PC-9 (cell line): ENCODE data around the gene MYO18A. TPM values are rescaled to one million over a fixed set of nuclear protein-coding genes. Genes with fewer than 3 reads are reported as not detected.
A peak's percentile ranks its signal among the peaks of the same experiment; 100 is the strongest.

Experiments used
- BruUV-seq: library from RNA; stranded (reverse); fragments of 400-500 nt; replicated peaks from 2 replicates; lab custom pipeline; 2021; lab: Mats Ljungman, UMichigan
- CTCF ChIA-PET: fragments of 300-600 bp; sonication (Branson Sonifier 250); formaldehyde crosslinking; loops from one replicate; lab custom pipeline; 2022; ENCODE audit warnings: antibody characterized with exemption; lab: Charles Lee
- POLR2A ChIA-PET: fragments of 300-600 bp; sonication (Branson Sonifier 250); formaldehyde crosslinking; loops from one replicate; lab custom pipeline; 2022; ENCODE audit warnings: antibody characterized with exemption; ENCODE audit not compliant: unreplicated experiment; lab: Charles Lee
- DNase-seq, 2 experiments: peaks; one replicate each; pipeline versions ENCODE4 v3.0.0 to v3.0.0-alpha.2; 2015 to 2022; ENCODE audit warnings: mixed read lengths in 1 of 2
- H2AFZ ChIP-seq: fragments of 200-600 bp; sonication (generic); 2 replicates; pipeline ENCODE4 v1.8.1; 2017; ENCODE audit warnings: antibody characterized with exemption
- H3F3A ChIP-seq: fragments of 200-600 bp; sonication (generic); 2 replicates; pipeline ENCODE4 v1.8.1; 2017; ENCODE audit warnings: antibody characterized with exemption, mild to moderate bottlenecking, low read depth; ENCODE audit not compliant: insufficient read depth
- H3K27ac ChIP-seq: fragments of 200-600 bp; sonication (generic); 2 replicates; pipeline ENCODE4 v1.6.1; 2016; ENCODE audit warnings: mixed run types
- H3K27me3 ChIP-seq: fragments of 200-600 bp; sonication (generic); 2 replicates; pipeline ENCODE4 v1.6.1; 2016; ENCODE audit warnings: low read depth, mixed run types; ENCODE audit not compliant: insufficient read depth
- H3K36me3 ChIP-seq: fragments of 200-600 bp; sonication (generic); 2 replicates; pipeline ENCODE4 v1.6.1; 2016; ENCODE audit warnings: low read depth, mixed run types
- H3K4me1 ChIP-seq: fragments of 200-600 bp; sonication (generic); replicated peaks from 2 replicates; pipeline ENCODE4 v1.6.1; 2016; ENCODE audit warnings: mixed run types; ENCODE audit not compliant: insufficient read depth
- H3K4me2 ChIP-seq: fragments of 200-600 bp; sonication (generic); 2 replicates; pipeline ENCODE4 v1.6.1; 2017; ENCODE audit warnings: mixed run types
- H3K4me3 ChIP-seq: fragments of 200-600 bp; sonication (generic); 2 replicates; pipeline ENCODE4 v1.6.1; 2016; ENCODE audit warnings: mixed run types
- H3K79me2 ChIP-seq: fragments of 200-600 bp; sonication (generic); 2 replicates; pipeline ENCODE4 v1.6.1; 2017; ENCODE audit warnings: low read depth, mixed run types
- H3K9me2 ChIP-seq: fragments of 200-600 bp; sonication (generic); 2 replicates; pipeline ENCODE4 v1.8.1; 2017; ENCODE audit warnings: mild to moderate bottlenecking; ENCODE audit not compliant: insufficient read depth
- H3K9me3 ChIP-seq: fragments of 200-600 bp; sonication (generic); 2 replicates; pipeline ENCODE4 v1.8.1; 2016; ENCODE audit warnings: low read depth; ENCODE audit not compliant: insufficient read depth
- H4K20me1 ChIP-seq: fragments of 200-600 bp; sonication (generic); 2 replicates; pipeline ENCODE4 v1.8.1; 2017; ENCODE audit not compliant: insufficient read depth
- CTCF ChIP-seq: fragments of 200-600 bp; sonication (generic); conservative IDR thresholded peaks from 2 replicates; pipeline ENCODE4 v1.6.1; 2017; ENCODE audit warnings: mixed run types, antibody characterized with exemption, mild to moderate bottlenecking, moderate library complexity
- EZH2 ChIP-seq: fragments of 200-600 bp; sonication (generic); IDR thresholded peaks from 2 replicates; pipeline ENCODE4 v1.8.0; 2017; ENCODE audit warnings: antibody characterized with exemption, low read depth
- intact Hi-C: fragments of 100-400 bp; cut with micrococcal nuclease; formaldehyde crosslinking; loops from one replicate; pipeline ENCODE4 v1.10.0; 2022; ENCODE audit not compliant: unreplicated experiment
- total RNA-seq: library from RNA; stranded (reverse); gene quantifications from 2 replicates; pipeline ENCODE4 v1.2.3, GENCODE V29; 2021

MYO18A gene
- total RNA-seq, 1 experiment from 2014 or later = 150 TPM

GRCh38 chr17:29129731-29130130, 50.5 kb downstream of the MYO18A start:
- no peak overlapping the region for H3K27ac ChIP-seq
- CTCF ChIA-PET = no interaction called here
- no peaks in the 10 kb centered on the region for H3K9me3 ChIP-seq
- no peak overlapping the region for H3K4me2 ChIP-seq
- no peaks in the 10 kb centered on the region for H3K9me2 ChIP-seq
- H2AFZ ChIP-seq = no peak overlapping the region
- peaks cover 68% of the 10 kb centered on the region for H3K79me2 ChIP-seq
- BruUV-seq = no TSS peak
- no peak for TF ChIP-seq CTCF
- no peak for TF ChIP-seq EZH2
- peaks cover 63% of the 10 kb centered on the region for H3K4me1 ChIP-seq
- intact Hi-C loops = loop anchor here (10.0 kb wide), 1 partner anchor 405 kb away; no protein-coding TSS in a partner anchor
- no peaks in the 10 kb centered on the region for H3K36me3 ChIP-seq
- H4K20me1 ChIP-seq = peaks cover 10% of the 10 kb centered on the region; the same call in 1 of the 2 replicates
- POLR2A ChIA-PET = no interaction called here
- H3K4me3 ChIP-seq = no peak overlapping the region
- no peak for DNase-seq
- peaks cover 58% of the 10 kb centered on the region for H3F3A ChIP-seq
- H3K27me3 ChIP-seq = no peaks in the 10 kb centered on the region

GRCh38 chr17:29127840-29128239, 52.4 kb downstream of the MYO18A start:
- H3K4me3 ChIP-seq = no peak overlapping the region
- peaks cover 23% of the 10 kb centered on the region for H4K20me1 ChIP-seq
- no peak overlapping the region for H3K4me2 ChIP-seq
- H3K4me1 ChIP-seq = peaks cover 52% of the 10 kb centered on the region
- H3K9me2 ChIP-seq = no peaks in the 10 kb centered on the region
- peaks cover 76% of the 10 kb centered on the region for H3K79me2 ChIP-seq
- no peak overlapping the region for H2AFZ ChIP-seq
- intact Hi-C loops = loop anchor here (10.0 kb wide), 1 partner anchor 407 kb away; no protein-coding TSS in a partner anchor
- H3K36me3 ChIP-seq = no peaks in the 10 kb centered on the region
- TF ChIP-seq CTCF = no peak
- no peak for TF ChIP-seq EZH2
- H3K27me3 ChIP-seq = no peaks in the 10 kb centered on the region
- DNase-seq = no peak
- peaks cover 50% of the 10 kb centered on the region for H3F3A ChIP-seq
- H3K9me3 ChIP-seq = no peaks in the 10 kb centered on the region
- ChIA-PET POLR2A (interaction anchor here (0.5 kb wide), 1 partner anchor 165 kb away, joined by 5 read pairs; no protein-coding TSS in a partner anchor), CTCF (interaction anchor here (0.6 kb wide), 1 partner anchor 12 kb away, joined by 3 read pairs; no protein-coding TSS in a partner anchor)
- no TSS peak for BruUV-seq
- H3K27ac ChIP-seq = no peak overlapping the region

GRCh38 chr17:29126268-29126930, 53.8 kb downstream of the MYO18A start:
- Histone ChIP-seq H3K79me2 (peaks cover 72% of the 10 kb centered on the region), H3K4me2 (peak overlapping the region; percentile 74; the same call in 1 of the 2 replicates), H3K36me3 (0 out of 2 replicates have a peak, but pooled peaks cover 3% of the 10 kb centered on the region), H2AFZ (no peak overlapping the region), H3K9me3 (no peaks in the 10 kb centered on the region), H3K27ac (peak overlapping the region; percentile 81), H3K27me3 (no peaks in the 10 kb centered on the region), H4K20me1 (peaks cover 21% of the 10 kb centered on the region), H3F3A (peaks cover 43% of the 10 kb centered on the region), H3K4me1 (peaks cover 37% of the 10 kb centered on the region), H3K4me3 (no peak overlapping the region), H3K9me2 (no peaks in the 10 kb centered on the region)
- ChIA-PET POLR2A (interaction anchor here (0.7 to 0.8 kb wide), 2 partner anchors 44 to 53 kb away, joined by 3 to 5 read pairs; no protein-coding TSS in a partner anchor), CTCF (no interaction called here)
- TF ChIP-seq EZH2 = no peak
- intact Hi-C loops = loop anchor here (10.0 kb wide), 1 partner anchor 408 kb away; no protein-coding TSS in a partner anchor
- DNase-seq = no peak
- no TSS peak for BruUV-seq
